ENCODE results near the gene DHRS2.
A peak's percentile ranks its signal among the peaks of the same experiment; 100 is the strongest.

DHRS2 gene, protein sequence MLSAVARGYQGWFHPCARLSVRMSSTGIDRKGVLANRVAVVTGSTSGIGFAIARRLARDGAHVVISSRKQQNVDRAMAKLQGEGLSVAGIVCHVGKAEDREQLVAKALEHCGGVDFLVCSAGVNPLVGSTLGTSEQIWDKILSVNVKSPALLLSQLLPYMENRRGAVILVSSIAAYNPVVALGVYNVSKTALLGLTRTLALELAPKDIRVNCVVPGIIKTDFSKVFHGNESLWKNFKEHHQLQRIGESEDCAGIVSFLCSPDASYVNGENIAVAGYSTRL

DNA sequence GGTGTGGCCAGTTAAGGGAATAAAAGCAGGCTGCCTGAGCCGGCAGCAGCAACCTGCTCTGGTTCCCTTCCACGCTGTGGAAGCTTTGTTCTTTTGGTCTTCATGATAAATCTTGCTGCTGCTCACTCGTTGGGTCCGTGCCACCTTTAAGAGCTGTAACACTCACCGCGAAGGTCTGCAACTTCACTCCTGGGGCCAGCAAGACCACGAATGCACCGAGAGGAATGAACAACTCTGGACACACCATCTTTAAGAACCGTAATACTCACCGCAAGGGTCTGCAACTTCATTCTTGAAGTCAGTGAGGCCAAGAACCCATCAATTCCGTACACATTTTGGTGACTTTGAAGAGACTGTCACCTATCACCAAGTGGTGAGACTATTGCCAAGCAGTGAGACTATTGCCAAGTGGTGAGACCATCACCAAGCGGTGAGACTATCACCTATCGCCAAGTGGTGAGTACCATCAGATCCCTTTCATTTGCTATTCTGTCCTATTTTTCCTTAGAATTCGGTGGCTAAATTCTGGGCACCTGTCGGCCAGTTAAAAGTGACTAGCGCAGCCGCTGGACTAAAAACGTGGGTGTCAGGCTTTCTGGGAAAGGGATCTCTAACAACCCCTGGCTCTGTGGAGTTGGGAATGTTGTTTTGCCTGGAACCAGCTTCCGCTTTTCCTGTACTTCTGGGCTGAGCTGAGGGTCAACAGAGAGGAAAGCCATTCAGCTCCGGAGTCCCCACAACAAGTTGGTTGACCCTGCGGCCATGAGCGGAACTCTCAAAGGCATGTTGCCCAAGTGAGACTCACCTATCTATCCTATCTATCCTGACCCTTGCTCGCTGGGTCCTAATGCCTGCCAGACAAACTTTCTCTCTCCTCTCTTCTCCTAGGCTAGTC lies at the start of gene DHRS2:
DHRS2 (plus strand) TSS at position 48 of the 895 bp plus-strand sequence. CDS start 2,501 bp downstream, outside the sequence.
- TF ChIP-seq, protein P1, sequence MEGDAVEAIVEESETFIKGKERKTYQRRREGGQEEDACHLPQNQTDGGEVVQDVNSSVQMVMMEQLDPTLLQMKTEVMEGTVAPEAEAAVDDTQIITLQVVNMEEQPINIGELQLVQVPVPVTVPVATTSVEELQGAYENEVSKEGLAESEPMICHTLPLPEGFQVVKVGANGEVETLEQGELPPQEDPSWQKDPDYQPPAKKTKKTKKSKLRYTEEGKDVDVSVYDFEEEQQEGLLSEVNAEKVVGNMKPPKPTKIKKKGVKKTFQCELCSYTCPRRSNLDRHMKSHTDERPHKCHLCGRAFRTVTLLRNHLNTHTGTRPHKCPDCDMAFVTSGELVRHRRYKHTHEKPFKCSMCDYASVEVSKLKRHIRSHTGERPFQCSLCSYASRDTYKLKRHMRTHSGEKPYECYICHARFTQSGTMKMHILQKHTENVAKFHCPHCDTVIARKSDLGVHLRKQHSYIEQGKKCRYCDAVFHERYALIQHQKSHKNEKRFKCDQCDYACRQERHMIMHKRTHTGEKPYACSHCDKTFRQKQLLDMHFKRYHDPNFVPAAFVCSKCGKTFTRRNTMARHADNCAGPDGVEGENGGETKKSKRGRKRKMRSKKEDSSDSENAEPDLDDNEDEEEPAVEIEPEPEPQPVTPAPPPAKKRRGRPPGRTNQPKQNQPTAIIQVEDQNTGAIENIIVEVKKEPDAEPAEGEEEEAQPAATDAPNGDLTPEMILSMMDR (IDR thresholded peaks at IDR 0.05; ENCODE audit: insufficient read depth, low read length, poor library complexity, severe bottlenecking): no peak
- TF ChIP-seq EZH2phosphoT487 (conservative IDR thresholded peaks at IDR 0.05; ENCODE audit: low read length): no peak
- Histone ChIP-seq H3K79me2 (ENCODE audit: insufficient read depth, low read length) (no peaks in the 10 kb centered on the region), H3K4me2 (ENCODE audit: low read depth, low read length, poor library complexity, severe bottlenecking) (no peak within 1 kb of the TSS), H3F3A (ENCODE audit: insufficient read depth) (no peaks in the 10 kb centered on the region), H3K9me2 (replicated peaks; ENCODE audit: insufficient read depth, low read length) (no peaks in the 10 kb centered on the region), H3K36me3 (ENCODE audit: low read length) (no peaks in the 10 kb centered on the region), H3K27me3 (ENCODE audit: low read length) (no peaks in the 10 kb centered on the region), H3K4me3 (ENCODE audit: insufficient read depth, low read length, poor library complexity, severe bottlenecking) (no peak within 1 kb of the TSS), H3K9ac (ENCODE audit: low read length) (no peak within 1 kb of the TSS), H3K27ac (ENCODE audit: low read depth, low read length) (no peak within 1 kb of the TSS), H3K9me3 (ENCODE audit: insufficient read depth, low read length) (no peaks in the 10 kb centered on the region), H4K20me1 (ENCODE audit: low read depth, low read length) (no peaks in the 10 kb centered on the region), H2AFZ (ENCODE audit: low read depth, low read length, severe bottlenecking) (no peak within 1 kb of the TSS)

DNA sequence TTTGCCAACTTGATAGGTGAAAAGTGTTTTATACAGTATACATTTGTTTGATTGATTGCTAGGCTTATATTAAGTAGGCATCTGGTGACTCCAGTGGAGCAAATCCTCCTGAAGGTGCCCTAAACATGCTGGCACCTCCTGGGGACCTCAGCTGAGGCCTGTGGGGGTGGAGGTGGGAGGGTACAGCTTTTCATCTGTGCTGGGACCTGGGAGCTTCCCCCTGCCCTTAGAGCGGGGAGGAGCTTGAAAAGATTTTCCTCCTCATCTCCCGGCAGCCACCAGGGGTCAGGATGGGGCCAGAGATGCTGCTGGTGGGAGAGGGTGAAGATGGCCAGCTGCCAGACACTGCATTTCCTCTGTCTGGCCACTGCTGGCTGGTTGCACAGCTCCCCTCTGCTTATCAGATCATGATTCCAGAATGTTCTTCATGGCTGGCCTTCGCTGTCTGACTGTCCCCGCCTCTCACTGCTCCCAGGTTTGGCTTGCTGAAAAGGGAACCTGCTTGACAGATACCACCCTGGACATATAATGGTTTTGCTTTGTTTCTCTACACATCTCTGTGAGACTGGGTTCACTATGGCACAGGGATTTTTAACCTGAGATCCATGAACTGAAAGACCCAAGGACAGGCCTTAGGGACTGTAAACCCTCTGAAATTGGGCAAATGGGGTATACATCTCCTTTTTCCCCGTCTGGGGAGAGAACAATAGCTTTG lies 47.1 kb upstream of the DHRS2 start:
- H3F3A ChIP-seq (ENCODE audit: insufficient read depth): no peaks in the 10 kb centered on the region
- no peaks in the 10 kb centered on the region for H3K9me2 ChIP-seq (replicated peaks; ENCODE audit: insufficient read depth, low read length)
- no peak overlapping the region for H3K4me2 ChIP-seq (ENCODE audit: low read depth, low read length, poor library complexity, severe bottlenecking)
- no peaks in the 10 kb centered on the region for H4K20me1 ChIP-seq (ENCODE audit: low read depth, low read length)
- H3K4me3 ChIP-seq (ENCODE audit: insufficient read depth, low read length, poor library complexity, severe bottlenecking): no peak overlapping the region
- no peaks in the 10 kb centered on the region for H3K27me3 ChIP-seq (ENCODE audit: low read length)
- no peaks in the 10 kb centered on the region for H3K36me3 ChIP-seq (ENCODE audit: low read length)
- H3K79me2 ChIP-seq (ENCODE audit: insufficient read depth, low read length): no peaks in the 10 kb centered on the region
- TF ChIP-seq, protein P1 (IDR thresholded peaks at IDR 0.05; ENCODE audit: insufficient read depth, low read length, poor library complexity, severe bottlenecking): peak; percentile 49
- TF ChIP-seq EZH2phosphoT487 (conservative IDR thresholded peaks at IDR 0.05; ENCODE audit: low read length): no peak
- H3K9ac ChIP-seq (ENCODE audit: low read length): no peak overlapping the region
- H3K27ac ChIP-seq (ENCODE audit: low read depth, low read length): no peak overlapping the region
- no peaks in the 10 kb centered on the region for H3K9me3 ChIP-seq (ENCODE audit: insufficient read depth, low read length)
- H2AFZ ChIP-seq (ENCODE audit: low read depth, low read length, severe bottlenecking): no peak overlapping the region

DNA sequence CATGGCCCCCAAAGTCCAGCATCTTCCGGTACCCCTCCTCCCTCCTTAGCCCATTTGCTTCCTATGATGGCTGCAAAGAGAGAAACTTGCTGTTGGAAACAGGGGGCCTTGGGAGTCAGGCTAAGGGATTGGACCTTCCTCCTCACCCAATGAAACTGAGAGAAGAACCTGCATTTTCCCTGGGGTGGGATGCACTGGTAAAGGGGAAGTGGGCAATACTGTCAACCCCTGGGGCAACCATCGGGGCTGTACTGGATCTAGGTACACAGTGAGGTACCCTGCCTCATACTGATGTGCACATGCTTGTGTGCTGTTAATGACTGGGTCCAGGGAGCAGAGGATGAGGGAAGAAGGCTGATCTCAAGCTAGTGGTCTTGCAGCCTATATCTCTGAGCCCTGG lies 46.6 kb upstream of the DHRS2 start:
- Histone ChIP-seq H3K9ac (ENCODE audit: low read length) (no peak overlapping the region), H3K4me2 (ENCODE audit: low read depth, low read length, poor library complexity, severe bottlenecking) (no peak overlapping the region), H3K4me3 (ENCODE audit: insufficient read depth, low read length, poor library complexity, severe bottlenecking) (no peak overlapping the region), H2AFZ (ENCODE audit: low read depth, low read length, severe bottlenecking) (no peak overlapping the region), H3K36me3 (ENCODE audit: low read length) (no peaks in the 10 kb centered on the region), H3K9me2 (replicated peaks; ENCODE audit: insufficient read depth, low read length) (no peaks in the 10 kb centered on the region), H3K27me3 (ENCODE audit: low read length) (no peaks in the 10 kb centered on the region), H3K79me2 (ENCODE audit: insufficient read depth, low read length) (no peaks in the 10 kb centered on the region), H4K20me1 (ENCODE audit: low read depth, low read length) (no peaks in the 10 kb centered on the region), H3F3A (ENCODE audit: insufficient read depth) (no peaks in the 10 kb centered on the region), H3K9me3 (ENCODE audit: insufficient read depth, low read length) (no peaks in the 10 kb centered on the region), H3K27ac (ENCODE audit: low read depth, low read length) (no peak overlapping the region)
- TF ChIP-seq, protein P1 (IDR thresholded peaks at IDR 0.05; ENCODE audit: insufficient read depth, low read length, poor library complexity, severe bottlenecking): no peak
- no peak for TF ChIP-seq EZH2phosphoT487 (conservative IDR thresholded peaks at IDR 0.05; ENCODE audit: low read length)

Measured in SU-DHL-6 (cell line).